Limb (tissue), 2 donors: ENCODE results near the gene RAB3C.
A peak's percentile ranks its signal among the peaks of the same experiment; 100 is the strongest.
"Not testable (repeated sequence)": the region's sequence is repeated elsewhere in the genome, so short reads cannot be mapped to it uniquely, and the experiment has no call there.

Experiments used
- DNase-seq, 2 donors: peaks; one replicate each; pipeline ENCODE4 v3.0.0-alpha.2; 2016; ENCODE audit errors: extremely low spot score in 2 of 2

RAB3C gene

GRCh38 chr5:58674070-58674469 is 91.2 kb downstream of the RAB3C start:
- no peak for DNase-seq

- DNase-seq = no peak
Measured at GRCh38 chr5:58674711-58675110, 91.8 kb downstream of the RAB3C start.

- no peak for DNase-seq
Measured at GRCh38 chr5:58675341-58675740, 92.5 kb downstream of the RAB3C start.

DNA sequence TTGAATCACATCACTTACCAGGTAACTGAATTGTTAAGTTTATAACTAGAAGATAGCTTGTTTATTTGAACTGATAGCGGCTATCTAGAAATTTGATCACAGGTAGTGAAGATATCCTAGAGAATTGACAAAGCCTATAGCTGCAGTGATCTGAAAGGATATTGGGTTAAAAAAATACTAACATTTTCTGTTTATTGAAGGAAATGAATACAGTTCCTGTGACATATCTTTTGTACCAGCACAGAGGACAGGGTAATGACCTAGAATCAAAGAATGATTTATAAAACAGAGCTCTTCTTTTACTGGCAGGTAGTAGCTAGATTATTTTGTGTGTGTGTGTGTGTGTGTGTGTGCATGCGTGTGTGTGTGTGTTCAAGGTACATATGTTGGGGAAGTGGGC is 94.8 kb downstream of the RAB3C start:
- DNase-seq = no peak

DNA sequence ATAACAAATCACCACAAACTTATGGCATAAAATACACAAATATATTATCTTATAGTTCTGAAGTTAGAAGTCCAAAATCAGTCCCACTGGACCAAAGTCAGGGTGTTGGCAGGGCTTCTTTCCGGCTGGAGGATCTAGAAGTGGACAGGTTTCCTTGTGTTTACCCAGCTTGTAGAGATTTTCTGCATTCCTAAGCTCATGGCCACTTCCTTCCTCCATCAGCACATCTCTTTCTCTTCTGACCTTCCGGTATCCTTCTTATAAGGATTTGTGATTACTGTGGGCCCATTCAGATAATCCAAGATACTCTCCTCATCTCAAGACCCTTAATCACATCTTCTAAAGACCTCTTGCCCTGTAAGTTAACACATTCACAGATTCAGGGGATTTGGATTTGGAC is 97.6 kb downstream of the RAB3C start:
- DNase-seq = no peak

DNA sequence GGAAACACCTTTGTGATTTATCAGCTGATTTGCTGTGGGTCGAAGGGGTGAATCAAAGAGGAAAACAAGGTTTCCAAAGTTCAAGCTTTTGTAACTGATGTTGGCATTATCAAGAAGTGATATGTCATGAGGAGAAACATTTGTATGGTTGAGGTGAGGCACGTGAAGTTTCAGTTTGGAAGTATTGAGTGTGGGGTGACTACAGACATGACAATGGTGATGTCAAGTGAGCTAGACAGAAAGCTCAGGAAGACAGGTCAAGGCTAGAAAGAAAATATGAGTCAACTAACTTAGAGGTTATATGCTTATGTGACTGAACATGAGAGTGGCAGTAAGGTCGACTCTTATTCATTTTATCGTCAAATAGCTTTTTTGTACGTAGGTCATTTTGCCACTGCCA is 99.1 kb downstream of the RAB3C start:
- DNase-seq = no peak

DNA sequence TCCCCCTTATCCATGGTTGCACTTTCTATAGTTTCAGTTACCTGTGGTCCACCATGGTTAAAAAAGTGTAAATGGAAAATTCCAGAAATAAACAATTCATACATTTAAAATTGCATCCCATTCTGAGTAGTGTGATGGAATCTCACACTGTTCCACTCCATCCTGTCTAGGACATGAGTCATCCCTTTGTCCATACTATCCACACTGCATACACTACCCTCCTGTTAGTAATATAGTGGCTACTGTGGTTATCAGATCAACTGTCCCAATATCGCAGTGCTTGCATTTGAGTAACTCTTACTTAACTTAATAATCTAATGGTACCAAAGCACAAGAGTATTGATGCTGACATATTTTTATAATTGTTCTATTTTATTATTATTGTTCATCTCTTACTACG is 100.7 kb downstream of the RAB3C start:
- no peak for DNase-seq

DNA sequence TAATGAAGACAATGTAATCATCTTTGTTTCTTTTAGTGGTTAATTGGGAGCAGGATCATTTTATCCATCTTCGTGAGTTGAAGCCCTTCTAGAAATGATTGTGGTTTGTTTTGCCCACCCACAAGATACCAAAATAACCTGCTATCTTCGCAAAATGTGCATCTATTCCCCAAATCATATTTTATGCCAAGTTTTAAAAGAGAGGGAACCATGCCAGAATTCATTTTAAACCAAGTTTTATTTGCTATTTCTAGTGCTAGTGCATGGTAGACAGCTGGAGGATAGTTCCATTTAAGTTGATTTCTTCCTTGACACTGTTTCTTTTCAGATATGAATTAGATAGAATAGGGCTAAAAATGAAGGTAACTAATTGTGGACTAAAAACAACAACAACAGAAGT is 104.2 kb downstream of the RAB3C start:
- no peak for DNase-seq

GRCh38 chr5:58687595-58687994 is 104.7 kb downstream of the RAB3C start:
- DNase-seq = no peak

GRCh38 chr5:58699088-58699761 is 116.3 kb downstream of the RAB3C start:
- not testable (repeated sequence) for DNase-seq

- no peak for DNase-seq
Measured at GRCh38 chr5:58699762-58700118, 116.9 kb downstream of the RAB3C start.

DNA sequence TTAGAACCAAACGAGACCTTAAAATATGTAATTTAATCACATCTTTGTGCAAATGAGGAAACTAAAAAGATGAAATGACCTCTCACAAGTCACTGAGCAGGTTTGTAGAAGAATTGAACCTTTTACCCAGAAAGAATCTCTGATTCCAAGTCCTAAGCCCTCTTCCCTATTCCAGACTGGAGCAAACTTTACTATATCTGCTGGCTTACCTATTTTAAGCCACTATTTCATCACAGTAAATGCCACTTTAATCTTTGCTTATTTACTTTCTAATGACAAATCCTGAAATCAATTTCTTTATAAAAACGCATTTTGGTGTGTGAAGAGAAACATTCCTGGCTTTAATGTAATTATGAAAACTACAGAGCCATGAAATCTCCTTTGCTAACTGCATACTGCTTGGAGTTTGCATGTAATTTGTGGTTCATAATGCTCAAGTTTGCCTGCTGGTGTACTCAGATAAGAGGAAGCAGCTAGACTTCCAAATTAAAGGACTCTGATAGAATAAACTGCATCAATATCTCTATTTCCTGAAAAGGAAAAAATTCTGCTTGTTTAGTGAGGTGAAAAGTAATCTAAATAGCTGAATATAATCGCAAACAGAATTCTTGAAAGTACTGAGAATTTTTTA is 121.2 kb downstream of the RAB3C start:
- no peak for DNase-seq

- DNase-seq = peak in 1 of 2 donors; percentile 4
Measured at GRCh38 chr5:58706736-58707135, 123.9 kb downstream of the RAB3C start.

- DNase-seq = no peak
Measured at GRCh38 chr5:58708456-58708855, 125.6 kb downstream of the RAB3C start.

GRCh38 chr5:58710425-58710824 is 127.5 kb downstream of the RAB3C start:
- not testable (repeated sequence) for DNase-seq

DNA sequence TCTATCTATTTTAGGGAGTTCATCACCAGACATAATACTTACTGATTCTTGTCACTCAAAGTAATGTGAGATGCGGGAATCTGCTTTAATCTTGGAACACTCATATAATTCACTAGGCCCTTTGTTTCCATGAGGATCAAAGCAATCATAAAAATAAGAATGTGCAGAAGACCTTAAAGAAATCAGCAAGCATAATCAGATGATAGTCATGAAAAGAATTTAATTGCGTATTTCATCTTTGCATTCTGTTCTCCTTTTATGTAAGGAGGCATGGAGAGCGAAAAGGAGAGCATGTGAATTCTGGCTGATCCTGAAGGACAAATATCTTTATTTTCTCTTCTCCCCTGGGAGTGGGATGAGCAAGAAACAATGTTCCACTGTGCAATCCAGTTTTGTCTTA is 128.0 kb downstream of the RAB3C start:
- DNase-seq = no peak

DNA sequence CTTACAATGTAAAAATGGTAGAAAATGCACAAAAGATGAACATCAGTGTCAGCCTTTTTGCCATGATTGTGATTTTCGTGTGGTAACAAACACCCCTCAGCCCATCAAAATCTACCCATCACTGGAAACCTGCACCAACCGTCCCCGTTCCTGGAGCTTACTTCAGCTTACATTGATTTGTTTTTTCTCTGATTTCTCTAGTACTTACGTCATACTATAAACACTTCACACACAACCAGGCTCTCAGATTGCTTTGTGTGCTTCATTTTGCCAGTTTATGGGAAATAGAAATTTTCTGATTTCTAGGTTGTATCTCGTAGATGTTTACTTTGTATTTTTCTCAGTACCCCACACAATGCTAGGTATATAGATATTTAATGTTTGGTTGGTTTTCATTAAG is 129.1 kb downstream of the RAB3C start:
- no peak for DNase-seq

DNA sequence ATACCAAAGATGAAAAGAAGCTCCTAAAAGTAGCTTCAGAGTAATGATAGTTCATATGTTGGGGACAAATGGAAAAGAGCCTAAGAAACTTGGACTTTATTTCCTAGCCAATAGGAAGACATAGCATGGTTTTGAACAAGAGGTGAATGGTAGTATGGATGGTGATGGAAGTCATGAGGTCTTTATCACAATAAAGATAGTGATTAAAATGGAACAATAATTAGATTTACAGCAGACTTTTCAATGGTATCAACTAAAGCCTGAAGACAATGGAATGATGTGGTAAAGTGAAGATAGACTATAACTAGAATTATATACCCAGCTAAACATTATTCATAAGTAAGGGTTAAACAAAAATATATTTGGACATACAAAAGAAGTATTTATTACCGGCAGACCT is 131.2 kb downstream of the RAB3C start:
- DNase-seq = no peak

- no peak for DNase-seq
Measured at GRCh38 chr5:58715997-58716656, 133.3 kb downstream of the RAB3C start.

- no peak for DNase-seq
Measured at GRCh38 chr5:58716713-58717112, 133.8 kb downstream of the RAB3C start.

DNA sequence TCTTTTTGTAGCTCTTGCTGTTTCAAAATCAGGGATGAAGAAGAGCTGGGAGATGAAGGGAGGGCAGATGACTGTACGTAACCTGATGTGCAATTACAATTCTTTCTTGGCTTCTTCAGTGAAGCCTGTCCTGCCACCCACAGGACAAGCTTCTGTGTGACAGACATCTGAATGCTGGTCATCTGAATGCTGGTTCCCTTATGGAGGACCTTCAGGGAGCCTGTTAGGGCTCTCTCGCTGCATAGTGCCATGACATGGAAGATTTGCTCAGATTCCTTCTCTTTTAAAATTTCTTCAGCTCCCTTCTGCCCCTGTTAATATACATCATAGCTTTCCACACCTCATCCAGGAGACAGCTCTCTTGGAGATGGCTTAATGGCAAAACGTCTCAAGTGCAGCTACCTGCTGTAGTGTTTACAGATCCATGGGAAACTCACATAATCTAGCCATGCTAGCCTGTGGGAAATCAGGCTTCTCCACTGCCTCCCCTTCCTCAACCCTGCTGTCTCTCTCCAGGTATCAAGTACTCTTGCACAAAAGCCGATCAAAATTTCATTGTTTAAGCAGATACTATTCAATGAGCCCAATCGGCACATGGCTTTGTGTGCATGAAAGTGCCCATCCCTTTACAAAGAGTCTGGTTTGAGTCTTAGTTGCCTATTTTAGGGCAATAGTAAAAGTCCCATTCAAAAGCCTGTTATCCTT is 134.6 kb downstream of the RAB3C start:
- no peak for DNase-seq

GRCh38 chr5:58718269-58718978 is 135.5 kb downstream of the RAB3C start:
- DNase-seq = no peak
